ENCODE data around the gene EFCC1.

- TF ChIP-seq CEBPB (IDR thresholded peaks at IDR 0.05) (no peak), CTCF (IDR thresholded peaks at IDR 0.05) (no peak), TP53 (CRISPR knock-in tag; IDR thresholded peaks at IDR 0.05) (no peak), POLR2AphosphoS2 (conservative IDR thresholded peaks at IDR 0.05; ENCODE audit: low read length) (no peak), POLR2A (IDR thresholded peaks at IDR 0.05; ENCODE audit: low read length) (no peak), RFX5 (IDR thresholded peaks at IDR 0.05) (no peak), MYC (IDR thresholded peaks at IDR 0.05; ENCODE audit: borderline replicate concordance, low read length) (no peak), RAD21 (conservative IDR thresholded peaks at IDR 0.05 in 1 of 2, IDR thresholded peaks at IDR 0.05 in 1 of 2) (no peak)
- TF ChIP-seq, protein P1, sequence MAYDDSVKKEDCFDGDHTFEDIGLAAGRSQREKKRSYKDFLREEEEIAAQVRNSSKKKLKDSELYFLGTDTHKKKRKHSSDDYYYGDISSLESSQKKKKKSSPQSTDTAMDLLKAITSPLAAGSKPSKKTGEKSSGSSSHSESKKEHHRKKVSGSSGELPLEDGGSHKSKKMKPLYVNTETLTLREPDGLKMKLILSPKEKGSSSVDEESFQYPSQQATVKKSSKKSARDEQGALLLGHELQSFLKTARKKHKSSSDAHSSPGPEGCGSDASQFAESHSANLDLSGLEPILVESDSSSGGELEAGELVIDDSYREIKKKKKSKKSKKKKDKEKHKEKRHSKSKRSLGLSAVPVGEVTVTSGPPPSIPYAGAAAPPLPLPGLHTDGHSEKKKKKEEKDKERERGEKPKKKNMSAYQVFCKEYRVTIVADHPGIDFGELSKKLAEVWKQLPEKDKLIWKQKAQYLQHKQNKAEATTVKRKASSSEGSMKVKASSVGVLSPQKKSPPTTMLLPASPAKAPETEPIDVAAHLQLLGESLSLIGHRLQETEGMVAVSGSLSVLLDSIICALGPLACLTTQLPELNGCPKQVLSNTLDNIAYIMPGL (CRISPR knock-in tag; IDR thresholded peaks at IDR 0.05; ENCODE audit: borderline replicate concordance): no peak
- TF ChIP-seq, protein P2, sequence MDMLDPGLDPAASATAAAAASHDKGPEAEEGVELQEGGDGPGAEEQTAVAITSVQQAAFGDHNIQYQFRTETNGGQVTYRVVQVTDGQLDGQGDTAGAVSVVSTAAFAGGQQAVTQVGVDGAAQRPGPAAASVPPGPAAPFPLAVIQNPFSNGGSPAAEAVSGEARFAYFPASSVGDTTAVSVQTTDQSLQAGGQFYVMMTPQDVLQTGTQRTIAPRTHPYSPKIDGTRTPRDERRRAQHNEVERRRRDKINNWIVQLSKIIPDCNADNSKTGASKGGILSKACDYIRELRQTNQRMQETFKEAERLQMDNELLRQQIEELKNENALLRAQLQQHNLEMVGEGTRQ (IDR thresholded peaks at IDR 0.05): no peak
- TF ChIP-seq, protein P3, sequence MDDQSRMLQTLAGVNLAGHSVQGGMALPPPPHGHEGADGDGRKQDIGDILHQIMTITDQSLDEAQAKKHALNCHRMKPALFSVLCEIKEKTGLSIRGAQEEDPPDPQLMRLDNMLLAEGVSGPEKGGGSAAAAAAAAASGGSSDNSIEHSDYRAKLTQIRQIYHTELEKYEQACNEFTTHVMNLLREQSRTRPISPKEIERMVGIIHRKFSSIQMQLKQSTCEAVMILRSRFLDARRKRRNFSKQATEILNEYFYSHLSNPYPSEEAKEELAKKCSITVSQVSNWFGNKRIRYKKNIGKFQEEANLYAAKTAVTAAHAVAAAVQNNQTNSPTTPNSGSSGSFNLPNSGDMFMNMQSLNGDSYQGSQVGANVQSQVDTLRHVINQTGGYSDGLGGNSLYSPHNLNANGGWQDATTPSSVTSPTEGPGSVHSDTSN (IDR thresholded peaks at IDR 0.05): no peak
Measured at GRCh38 chr3:128970740-128971047, 30.4 kb upstream of the EFCC1 start.
